GM18498 (cell line): Measurements from ENCODE around the gene GHRL.

ENCODE experiments used
- ATAC-seq: cut with Tn5 transposase; IDR thresholded peaks from one replicate; pipeline ENCODE4 v1.9.1; 2021; ENCODE audit warnings: mild to moderate bottlenecking, moderate library complexity; ENCODE audit not compliant: unreplicated experiment

Gene GHRL

GRCh38 chr3:10248184-10248983 lies 44.4 kb downstream of the GHRL start, which contains the start of gene TATDN2:
Gene TATDN2 (plus strand): TSS chr3:10248459. CDS start chr3:10249201, 742 bp downstream.
- peak; percentile 97 for ATAC-seq

- ATAC-seq: no peak
Observed at GRCh38 chr3:10247679-10248183, 45.0 kb downstream of the GHRL start.

- ATAC-seq: no peak
Observed at GRCh38 chr3:10245081-10245712, 47.5 kb downstream of the GHRL start.

GRCh38 chr3:10244009-10244408 lies 48.7 kb downstream of the GHRL start:
- ATAC-seq: no peak

GRCh38 chr3:10242182-10243065 lies 50.3 kb downstream of the GHRL start:
- ATAC-seq: no peak

GRCh38 chr3:10240799-10241198 lies 51.9 kb downstream of the GHRL start:
- no peak for ATAC-seq

- no peak for ATAC-seq
Observed at GRCh38 chr3:10238345-10239183, 54.2 kb downstream of the GHRL start.
